Activated T-cell treated with anti-CD3 and anti-CD28 coated beads, Interleukin-2, amount 50 U/mL, for 4 hours (primary cell): Measurements from ENCODE around the gene CTTNBP2. TPM values are rescaled to one million over a fixed set of nuclear protein-coding genes. Genes with fewer than 3 reads are reported as not detected.

Source experiments
- ATAC-seq, 2 donors: fragments of 200-7000 bp; cut with Tn5 transposase; one replicate each; pipeline ENCODE4 v1.10.0; 2021
- DNase-seq: peaks from one replicate; pipeline ENCODE4 v3.0.0-alpha.2; 2020
- H3K27me3 Mint-ChIP-seq: one replicate; pipeline ENCODE4 v1.8.0; 2021; ENCODE audit warnings: low read depth, mixed read lengths
- H3K36me3 Mint-ChIP-seq: one replicate; pipeline ENCODE4 v1.8.0; 2022; ENCODE audit warnings: mixed read lengths; ENCODE audit not compliant: insufficient read depth
- H3K4me1 Mint-ChIP-seq: one replicate; pipeline ENCODE4 v1.8.0; 2021; ENCODE audit warnings: low read depth, mixed read lengths
- H3K4me3 Mint-ChIP-seq: one replicate; pipeline ENCODE4 v1.8.0; 2021; ENCODE audit warnings: mild to moderate bottlenecking, moderate library complexity, mixed read lengths
- H3K9me3 Mint-ChIP-seq: one replicate; pipeline ENCODE4 v1.8.0; 2021; ENCODE audit warnings: mixed read lengths
- total RNA-seq, 3 donors: library from RNA; stranded (reverse); gene quantifications; one replicate each; pipeline ENCODE4 v1.2.1, GENCODE V29; 2021

Gene CTTNBP2
- total RNA-seq, 3 donors from 2014 or later = 0.05 to 0.08 TPM; not detected in 1

DNA sequence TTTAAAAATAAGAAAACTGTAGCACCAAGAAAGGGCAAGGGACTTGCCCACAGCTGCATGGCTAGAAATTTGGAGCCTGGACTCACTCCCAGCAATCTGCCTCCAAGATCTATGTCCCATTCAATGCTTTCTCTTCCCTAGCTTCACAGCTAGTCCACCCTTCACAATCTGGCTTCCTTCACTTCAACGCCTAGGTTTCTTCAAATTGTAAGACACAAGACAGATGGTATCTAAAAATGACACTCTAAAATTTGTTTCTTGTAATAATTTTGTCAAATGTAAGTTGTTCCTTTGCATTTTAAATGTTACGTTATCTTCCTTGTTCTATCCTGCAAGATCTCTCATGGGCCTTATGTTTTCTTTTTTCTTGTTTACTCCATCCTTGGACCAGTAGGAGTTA, 48.6 kb downstream of the CTTNBP2 start:
- no peak for DNase-seq
- H3K27me3 Mint-ChIP-seq = no peaks in the 10 kb centered on the region
- H3K4me3 Mint-ChIP-seq = no peak overlapping the region
- H3K4me1 Mint-ChIP-seq = no peaks in the 10 kb centered on the region
- no peaks in the 10 kb centered on the region for H3K36me3 Mint-ChIP-seq
- H3K9me3 Mint-ChIP-seq = no peaks in the 10 kb centered on the region
- no peak for ATAC-seq

DNA sequence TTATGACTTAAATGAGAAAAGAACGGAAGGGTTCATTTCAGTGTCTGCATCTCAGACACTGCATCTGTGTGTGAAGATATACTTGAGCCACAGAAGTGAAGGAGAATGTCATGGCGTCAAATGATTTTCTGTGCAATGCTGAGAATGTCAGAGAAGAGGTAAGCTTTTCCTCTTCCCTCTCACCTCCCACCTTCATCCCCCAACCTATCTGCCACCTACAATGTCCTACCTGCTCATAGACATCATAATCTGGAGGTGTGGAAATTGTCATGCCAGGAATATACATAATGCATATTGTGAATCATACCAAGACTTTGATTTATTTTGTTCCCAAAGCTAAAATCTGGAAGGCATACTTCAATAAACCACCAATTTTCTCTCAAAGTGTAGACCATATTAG, 53.7 kb downstream of the CTTNBP2 start:
- DNase-seq (no peak), ATAC-seq (no peak)
- H3K9me3 Mint-ChIP-seq = no peaks in the 10 kb centered on the region
- H3K27me3 Mint-ChIP-seq = no peaks in the 10 kb centered on the region
- no peaks in the 10 kb centered on the region for H3K4me1 Mint-ChIP-seq
- H3K36me3 Mint-ChIP-seq = no peaks in the 10 kb centered on the region
- no peak overlapping the region for H3K4me3 Mint-ChIP-seq

DNA sequence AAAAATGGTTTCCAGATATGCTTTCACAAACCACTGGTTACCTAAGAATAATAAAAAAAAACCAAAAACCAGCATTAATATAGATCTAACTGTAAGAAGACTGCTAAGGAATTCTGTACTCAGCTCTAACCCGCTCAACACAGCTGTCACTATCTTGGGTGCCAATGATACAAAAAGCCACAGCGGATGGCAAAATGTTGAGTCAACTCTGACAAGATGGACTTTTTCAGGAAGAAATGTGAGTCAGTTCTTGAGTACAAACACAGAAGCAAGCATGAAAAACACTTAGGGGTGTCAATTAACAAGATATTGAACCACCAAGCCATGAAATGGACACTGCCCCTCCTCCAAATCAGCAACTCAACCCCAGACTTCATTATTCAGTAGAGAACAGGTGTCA, 55.0 kb downstream of the CTTNBP2 start:
- H3K4me1 Mint-ChIP-seq = no peaks in the 10 kb centered on the region
- no peak for ATAC-seq
- no peaks in the 10 kb centered on the region for H3K27me3 Mint-ChIP-seq
- H3K4me3 Mint-ChIP-seq = no peak overlapping the region
- no peak for DNase-seq
- no peaks in the 10 kb centered on the region for H3K36me3 Mint-ChIP-seq
- no peaks in the 10 kb centered on the region for H3K9me3 Mint-ChIP-seq

DNA sequence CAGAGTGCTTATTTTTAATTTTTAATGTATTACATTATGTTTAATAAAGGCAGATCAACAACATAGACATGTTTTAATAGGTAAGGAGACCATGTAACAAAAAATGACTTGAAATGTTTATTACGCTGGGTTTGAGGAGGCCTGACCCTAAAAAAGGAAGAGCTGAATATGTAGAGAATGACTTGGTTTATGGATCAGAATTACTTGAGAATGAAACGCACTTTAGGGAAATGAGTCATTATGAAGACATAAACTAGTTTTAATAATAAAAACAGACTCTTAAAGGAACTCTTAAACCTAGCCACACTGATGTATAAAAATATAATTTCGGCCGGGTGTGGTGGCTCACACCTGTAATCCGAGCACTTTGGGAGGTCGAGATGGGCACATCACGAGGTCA, 56.5 kb downstream of the CTTNBP2 start:
- H3K36me3 Mint-ChIP-seq = no peaks in the 10 kb centered on the region
- H3K4me1 Mint-ChIP-seq = no peaks in the 10 kb centered on the region
- H3K9me3 Mint-ChIP-seq = no peaks in the 10 kb centered on the region

DNA sequence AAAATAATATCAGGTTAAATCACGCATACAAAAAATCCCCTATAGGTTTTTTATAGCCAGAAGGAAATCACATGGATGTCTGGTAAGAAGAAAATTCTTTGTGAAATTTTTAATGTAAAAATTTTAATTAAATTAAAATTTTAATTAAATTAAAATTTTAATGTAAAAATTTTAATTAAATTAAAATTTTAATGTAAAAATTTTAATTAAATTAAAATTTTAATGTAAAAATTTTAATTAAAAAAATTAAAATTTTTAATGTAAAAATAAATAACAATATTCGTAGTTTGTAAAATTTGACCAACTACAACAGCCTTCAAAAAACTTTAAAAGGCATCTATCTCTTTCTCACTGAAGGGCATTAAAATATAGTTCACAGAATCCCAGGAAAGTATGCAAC, 61.5 kb downstream of the CTTNBP2 start:
- ATAC-seq = no peak
- H3K9me3 Mint-ChIP-seq = no peaks in the 10 kb centered on the region
- no peaks in the 10 kb centered on the region for H3K4me1 Mint-ChIP-seq
- H3K4me3 Mint-ChIP-seq = no peak overlapping the region
- no peaks in the 10 kb centered on the region for H3K27me3 Mint-ChIP-seq
- no peaks in the 10 kb centered on the region for H3K36me3 Mint-ChIP-seq
- no peak for DNase-seq

More for the DNA sequence above, 56.5 kb downstream of the CTTNBP2 start:
- DNase-seq (no peak), ATAC-seq (no peak)
- H3K27me3 Mint-ChIP-seq = no peaks in the 10 kb centered on the region
- no peak overlapping the region for H3K4me3 Mint-ChIP-seq

DNA sequence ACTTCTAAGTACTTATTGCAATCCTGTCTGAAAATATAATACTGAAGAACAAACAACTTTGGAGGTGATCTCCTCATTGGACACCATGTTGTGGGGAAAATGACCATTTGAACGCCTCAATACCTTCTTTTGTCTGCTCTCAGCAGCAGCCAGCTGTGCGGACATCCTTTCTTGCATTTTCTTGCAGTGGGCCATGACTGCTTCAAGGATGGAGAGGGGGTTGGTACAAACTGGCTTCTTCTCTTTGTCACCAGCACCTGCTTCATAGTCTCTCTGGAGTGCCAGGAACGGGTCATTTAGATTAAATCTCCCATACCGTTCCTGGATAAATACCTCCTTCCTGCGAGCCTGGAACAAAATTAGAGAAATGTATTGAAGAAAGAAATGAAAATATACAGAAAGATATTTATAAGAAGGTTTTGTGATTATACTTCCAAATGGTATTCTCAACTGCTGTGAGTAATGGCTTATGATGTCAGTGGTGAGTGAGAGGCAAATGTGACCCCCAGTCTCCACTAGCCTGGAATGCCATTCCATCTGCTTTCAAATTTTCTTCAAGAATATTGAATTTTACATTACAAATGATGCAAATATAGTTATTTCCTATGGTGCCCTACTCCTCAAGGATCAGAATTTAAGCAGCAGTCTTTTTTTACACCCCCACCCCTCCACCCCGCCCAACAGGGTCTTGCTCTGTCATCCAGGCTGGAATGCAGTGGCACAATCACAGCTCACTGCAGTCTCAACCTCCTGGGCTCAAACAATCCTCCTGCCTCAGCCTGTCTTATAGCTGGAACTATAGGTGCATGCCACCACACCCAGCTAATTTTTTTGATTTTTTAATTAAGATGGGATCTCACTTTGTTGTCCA, 62.4 kb downstream of the CTTNBP2 start:
- DNase-seq (no peak), ATAC-seq (no peak)
- Mint-ChIP-seq H3K9me3 (no peaks in the 10 kb centered on the region), H3K4me3 (no peak overlapping the region), H3K36me3 (no peaks in the 10 kb centered on the region), H3K4me1 (no peaks in the 10 kb centered on the region), H3K27me3 (no peaks in the 10 kb centered on the region)

DNA sequence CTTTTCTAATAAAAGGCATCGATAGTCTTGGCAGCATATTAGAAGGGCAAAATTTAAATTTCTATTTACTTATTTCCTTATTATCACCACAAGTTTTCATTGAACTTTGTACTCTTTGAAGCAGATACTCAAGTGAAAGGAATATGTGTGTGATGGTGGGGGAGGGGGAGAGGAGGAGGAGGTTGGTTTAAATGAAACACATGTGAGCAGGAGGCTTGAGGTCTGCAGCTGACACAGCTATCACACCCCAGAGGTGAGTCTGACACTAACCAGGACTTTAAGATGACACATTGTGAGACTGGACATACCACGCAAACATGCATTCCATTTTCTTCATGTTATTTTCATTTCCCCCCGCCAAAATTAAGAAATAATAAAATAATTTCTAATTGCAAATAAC, 63.3 kb downstream of the CTTNBP2 start:
- H3K4me1 Mint-ChIP-seq = no peaks in the 10 kb centered on the region
- DNase-seq (no peak), ATAC-seq (no peak)
- no peaks in the 10 kb centered on the region for H3K36me3 Mint-ChIP-seq
- H3K4me3 Mint-ChIP-seq = no peak overlapping the region
- H3K27me3 Mint-ChIP-seq = no peaks in the 10 kb centered on the region
- H3K9me3 Mint-ChIP-seq = no peaks in the 10 kb centered on the region

DNA sequence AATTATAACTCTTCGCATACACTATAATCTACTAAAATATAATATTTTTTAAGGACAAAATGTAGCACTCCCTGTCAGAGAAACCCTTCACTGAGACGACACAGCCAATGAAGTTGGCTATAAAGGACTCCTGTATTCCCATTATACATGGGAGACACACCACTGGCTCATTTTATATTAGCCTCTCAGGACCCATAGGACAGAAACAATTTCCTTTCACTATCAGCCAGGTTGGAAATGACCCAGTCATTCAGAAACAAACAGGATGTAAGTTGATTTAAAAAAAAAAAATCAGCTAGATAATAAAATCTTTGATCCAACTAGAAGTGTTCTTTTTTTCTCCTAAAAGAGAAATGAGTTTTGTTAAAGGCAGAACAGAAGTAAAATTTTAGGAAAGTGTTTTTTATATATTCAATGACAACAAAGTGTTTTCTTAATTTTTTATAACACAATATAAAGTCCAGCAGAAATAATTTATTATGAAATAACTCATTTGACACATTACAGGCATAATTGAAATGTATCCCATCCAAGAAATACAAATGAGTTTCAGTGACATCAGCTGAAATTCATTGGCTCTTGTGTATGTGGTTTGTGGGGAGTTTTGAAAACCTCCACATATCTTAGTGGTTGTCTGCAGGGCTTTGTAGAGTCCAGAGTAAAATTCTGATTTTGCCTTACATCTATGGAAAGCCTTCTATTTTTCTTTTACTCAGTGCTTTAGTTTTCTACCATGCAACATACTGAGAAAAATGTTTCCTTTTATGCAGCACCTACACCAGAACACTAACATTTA, 64.1 kb downstream of the CTTNBP2 start:
- Mint-ChIP-seq H3K4me3 (no peak overlapping the region), H3K9me3 (no peaks in the 10 kb centered on the region), H3K27me3 (no peaks in the 10 kb centered on the region), H3K4me1 (no peaks in the 10 kb centered on the region), H3K36me3 (no peaks in the 10 kb centered on the region)
- no peak for DNase-seq
- ATAC-seq = no peak

DNA sequence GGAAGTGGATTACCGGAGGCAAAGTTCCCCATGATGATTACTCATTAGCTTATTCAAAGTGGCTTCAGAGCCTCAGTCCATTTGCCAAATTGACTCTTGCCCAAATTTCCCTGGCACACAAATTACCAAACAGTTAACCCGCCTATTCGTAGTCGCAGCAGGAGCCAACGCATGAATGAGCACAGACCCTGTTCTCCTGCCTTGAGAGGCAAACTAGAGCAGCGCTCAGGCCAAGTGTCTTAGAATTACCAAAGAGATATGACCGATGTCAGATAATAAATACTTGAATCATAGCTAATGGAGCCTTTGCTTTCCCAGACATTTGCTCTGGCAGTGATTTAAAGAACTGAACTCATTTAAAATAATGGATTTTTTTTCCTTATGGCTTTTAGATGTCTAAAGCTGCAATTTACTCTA, 64.9 kb downstream of the CTTNBP2 start:
- no peaks in the 10 kb centered on the region for H3K9me3 Mint-ChIP-seq
- H3K4me3 Mint-ChIP-seq = no peak overlapping the region

DNA sequence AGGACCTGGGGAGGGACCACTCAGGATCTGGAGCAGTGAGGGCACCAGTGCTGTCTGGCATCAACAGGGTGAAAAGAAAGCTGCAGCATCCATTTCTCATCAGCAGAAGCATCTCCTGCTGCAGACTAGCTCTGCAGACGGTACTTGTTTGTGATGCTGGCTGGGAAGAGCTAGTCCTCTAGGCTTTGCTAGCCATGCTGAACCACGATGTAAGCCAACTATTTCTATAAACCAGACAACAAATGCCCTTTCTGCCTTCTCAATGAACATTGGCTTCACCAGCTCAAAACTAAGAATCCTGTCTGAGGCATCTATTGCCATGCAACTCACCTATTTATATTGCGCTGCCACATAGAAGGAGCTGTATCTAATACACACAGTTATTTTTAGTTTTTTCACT, 65.6 kb downstream of the CTTNBP2 start:
- no peak overlapping the region for H3K4me3 Mint-ChIP-seq
- H3K9me3 Mint-ChIP-seq = no peaks in the 10 kb centered on the region
- no peaks in the 10 kb centered on the region for H3K4me1 Mint-ChIP-seq
- no peaks in the 10 kb centered on the region for H3K27me3 Mint-ChIP-seq
- DNase-seq (no peak), ATAC-seq (no peak)
- no peaks in the 10 kb centered on the region for H3K36me3 Mint-ChIP-seq

More for the DNA sequence above, 64.9 kb downstream of the CTTNBP2 start:
- H3K36me3 Mint-ChIP-seq = no peaks in the 10 kb centered on the region
- H3K4me1 Mint-ChIP-seq = no peaks in the 10 kb centered on the region
- no peak for ATAC-seq
- no peak for DNase-seq
- H3K27me3 Mint-ChIP-seq = no peaks in the 10 kb centered on the region

DNA sequence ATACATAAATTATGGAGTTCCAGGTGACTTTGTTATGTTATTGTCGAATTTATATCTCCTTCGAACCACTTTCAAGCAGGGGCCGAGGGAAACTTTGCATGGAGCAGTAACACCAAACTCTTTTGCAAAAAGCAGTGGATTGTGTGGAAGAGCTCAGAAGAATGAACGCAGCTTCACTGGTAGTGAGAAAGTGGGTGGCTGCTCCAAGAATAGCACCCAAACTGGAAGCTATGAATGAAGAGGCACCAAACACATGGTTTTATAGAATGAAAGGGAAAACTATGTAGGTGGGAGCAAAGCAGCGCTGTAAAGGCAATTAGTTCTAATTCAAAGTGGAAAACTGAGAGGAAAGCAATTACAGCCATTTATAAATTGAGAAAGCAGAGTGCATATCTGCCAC, 67.2 kb downstream of the CTTNBP2 start:
- H3K4me1 Mint-ChIP-seq = no peaks in the 10 kb centered on the region
- DNase-seq = no peak
- no peaks in the 10 kb centered on the region for H3K9me3 Mint-ChIP-seq
- H3K27me3 Mint-ChIP-seq = no peaks in the 10 kb centered on the region
- no peak overlapping the region for H3K4me3 Mint-ChIP-seq
- no peaks in the 10 kb centered on the region for H3K36me3 Mint-ChIP-seq
- no peak for ATAC-seq

DNA sequence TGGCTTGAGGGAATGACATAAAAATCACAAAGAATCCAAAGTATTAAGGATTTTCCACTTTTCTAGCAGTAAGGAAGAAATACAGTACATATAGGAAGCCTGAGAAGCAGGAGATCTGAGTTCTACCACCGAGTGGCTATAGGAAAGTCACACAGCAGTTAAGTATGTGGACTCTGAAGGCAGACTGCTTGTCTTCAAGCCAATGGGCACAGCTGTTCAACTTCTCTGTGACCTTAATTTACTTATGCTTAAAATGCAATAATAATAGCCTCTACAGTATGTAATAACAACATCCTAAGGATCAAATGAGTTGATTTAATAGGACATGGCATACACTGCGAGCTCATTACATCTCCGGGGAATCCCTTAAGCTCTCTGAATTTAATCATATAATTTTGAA, 68.0 kb downstream of the CTTNBP2 start:
- Mint-ChIP-seq H3K27me3 (no peaks in the 10 kb centered on the region), H3K36me3 (no peaks in the 10 kb centered on the region), H3K9me3 (no peaks in the 10 kb centered on the region), H3K4me1 (no peaks in the 10 kb centered on the region), H3K4me3 (no peak overlapping the region)
- DNase-seq = no peak
- ATAC-seq = no peak

DNA sequence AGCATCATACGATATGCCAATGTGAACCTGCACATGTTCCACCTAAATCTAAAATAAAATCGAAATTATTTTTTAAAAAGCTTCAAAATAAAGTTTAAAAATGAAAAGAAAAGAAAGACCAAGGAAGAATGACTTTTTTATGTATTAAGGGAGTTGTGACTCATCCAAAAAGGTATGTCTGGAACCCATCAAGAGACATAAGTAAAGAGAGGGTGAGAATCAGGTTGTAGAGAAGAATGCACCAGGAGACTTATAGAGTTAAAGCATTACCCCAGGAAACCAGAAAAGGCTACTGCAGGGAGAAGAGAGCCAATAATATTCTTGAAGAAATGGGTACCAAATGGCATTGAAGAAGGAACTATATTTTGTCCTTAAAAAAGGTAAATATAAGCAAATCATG, 69.8 kb downstream of the CTTNBP2 start:
- no peaks in the 10 kb centered on the region for H3K9me3 Mint-ChIP-seq
- no peaks in the 10 kb centered on the region for H3K27me3 Mint-ChIP-seq
- H3K36me3 Mint-ChIP-seq = no peaks in the 10 kb centered on the region
- DNase-seq = no peak
- no peaks in the 10 kb centered on the region for H3K4me1 Mint-ChIP-seq
- ATAC-seq = no peak
- H3K4me3 Mint-ChIP-seq = no peak overlapping the region

DNA sequence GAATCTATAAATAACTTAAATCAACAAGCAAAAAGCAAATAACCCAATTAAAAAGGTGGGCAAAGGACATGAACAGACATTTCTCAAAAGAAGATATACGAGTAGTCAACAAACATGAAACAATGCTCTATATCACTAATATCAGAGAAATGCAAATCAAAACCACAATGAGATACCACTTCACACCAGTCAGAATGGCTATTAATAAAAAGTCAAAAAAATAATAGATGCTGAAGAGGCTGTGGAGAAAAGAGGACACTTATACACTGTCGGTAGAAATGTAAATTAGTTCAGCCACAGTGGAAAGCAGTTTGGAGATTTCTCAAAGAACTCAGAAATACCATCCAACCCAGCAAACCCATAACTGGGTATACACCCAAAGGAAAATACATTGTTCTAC, 70.6 kb downstream of the CTTNBP2 start:
- H3K9me3 Mint-ChIP-seq = no peaks in the 10 kb centered on the region
- no peak overlapping the region for H3K4me3 Mint-ChIP-seq
- no peaks in the 10 kb centered on the region for H3K36me3 Mint-ChIP-seq
- DNase-seq = no peak
- H3K4me1 Mint-ChIP-seq = no peaks in the 10 kb centered on the region
- H3K27me3 Mint-ChIP-seq = no peaks in the 10 kb centered on the region
- ATAC-seq = no peak

DNA sequence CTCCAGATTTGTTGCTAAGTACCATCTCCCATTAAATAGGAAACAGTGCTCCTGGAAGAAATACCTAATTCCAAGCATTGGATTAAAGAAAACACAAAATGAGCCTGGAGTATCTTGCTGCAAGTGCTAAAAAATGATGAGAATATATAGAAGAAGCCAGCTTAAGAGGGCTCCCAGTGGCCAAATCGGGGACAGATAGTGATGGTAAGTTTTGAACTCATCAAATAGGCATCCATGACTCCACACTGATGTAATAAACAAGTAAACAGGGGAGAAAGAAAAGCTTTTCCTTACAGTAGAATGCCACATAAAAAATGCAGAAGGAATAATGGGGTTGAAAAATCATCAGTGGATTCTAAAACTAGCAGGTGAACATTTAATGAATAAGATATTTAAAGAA, 72.4 kb downstream of the CTTNBP2 start:
- Mint-ChIP-seq H3K4me3 (no peak overlapping the region), H3K27me3 (peaks cover 2% of the 10 kb centered on the region), H3K36me3 (no peaks in the 10 kb centered on the region), H3K9me3 (no peaks in the 10 kb centered on the region), H3K4me1 (no peaks in the 10 kb centered on the region)
- DNase-seq (no peak), ATAC-seq (no peak)
